Measurements from ENCODE around the gene ARID5B. TPM values are rescaled to one million over a fixed set of nuclear protein-coding genes. Genes with fewer than 3 reads are reported as not detected.

ARID5B gene
- total and polyA plus RNA-seq, 2 donors = 11.3 to 18.6 TPM

DNA sequence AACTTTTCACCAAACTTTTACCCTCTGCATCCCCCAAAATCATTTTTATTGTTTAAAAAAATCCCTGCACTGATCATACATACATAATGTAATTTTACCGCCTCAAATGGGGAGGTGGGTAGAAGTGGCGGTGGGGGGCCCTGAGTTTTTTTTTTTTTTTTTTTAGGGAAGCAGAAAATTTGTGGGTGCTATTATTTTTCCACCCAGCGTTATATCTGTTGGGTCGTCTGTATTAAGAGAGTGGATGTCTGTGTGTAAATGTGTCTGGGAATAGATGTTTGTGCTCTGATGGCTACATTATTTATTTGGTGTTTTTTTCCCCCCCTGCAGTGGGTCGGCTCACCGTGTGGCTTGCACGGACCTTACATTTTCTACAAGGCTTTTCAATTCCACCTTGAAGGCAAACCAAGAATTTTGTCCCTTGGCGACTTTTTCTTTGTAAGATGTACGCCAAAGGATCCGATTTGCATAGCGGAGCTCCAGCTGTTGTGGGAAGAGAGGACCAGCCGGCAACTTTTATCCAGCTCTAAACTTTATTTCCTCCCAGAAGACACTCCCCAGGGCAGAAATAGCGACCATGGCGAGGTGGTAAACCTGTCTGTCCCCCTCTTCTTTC is 438 bp downstream of the ARID5B start:
- H3K4me1 ChIP-seq (ENCODE audit: control insufficient read depth in 2 of 2, insufficient read depth in 2 of 2, low read length in 2 of 2) = peaks cover 5 to 26% of the 10 kb centered on the region in 2 donors
- H3K36me3 ChIP-seq (ENCODE audit: control insufficient read depth in 2 of 2, insufficient read depth in 2 of 2, low read length in 1 of 2) = peaks cover 0 to 5% of the 10 kb centered on the region in 2 donors
- peak overlapping the region; percentile 97 to 99 for H3K27ac ChIP-seq (ENCODE audit: low read depth in 1 of 2, low read length in 1 of 2)
- peak in 2 of 9 donors; percentile 54 for DNase-seq (ENCODE audit: low read depth in 6 of 9, low spot score in 9 of 9)
- H3K4me3 ChIP-seq (ENCODE audit: low read length in 2 of 2) = peak overlapping the region; percentile 75 to 91
- H3K27me3 ChIP-seq (ENCODE audit: control insufficient read depth in 2 of 2, insufficient read depth in 1 of 2, low read length in 1 of 2) = no peaks in the 10 kb centered on the region
- WGBS = under 1% methylated on average over 14 of the region's 14 CpGs
- no peaks in the 10 kb centered on the region for H3K9me3 ChIP-seq (ENCODE audit: control insufficient read depth in 2 of 2, insufficient read depth in 1 of 2, low read length in 1 of 2)

DNA sequence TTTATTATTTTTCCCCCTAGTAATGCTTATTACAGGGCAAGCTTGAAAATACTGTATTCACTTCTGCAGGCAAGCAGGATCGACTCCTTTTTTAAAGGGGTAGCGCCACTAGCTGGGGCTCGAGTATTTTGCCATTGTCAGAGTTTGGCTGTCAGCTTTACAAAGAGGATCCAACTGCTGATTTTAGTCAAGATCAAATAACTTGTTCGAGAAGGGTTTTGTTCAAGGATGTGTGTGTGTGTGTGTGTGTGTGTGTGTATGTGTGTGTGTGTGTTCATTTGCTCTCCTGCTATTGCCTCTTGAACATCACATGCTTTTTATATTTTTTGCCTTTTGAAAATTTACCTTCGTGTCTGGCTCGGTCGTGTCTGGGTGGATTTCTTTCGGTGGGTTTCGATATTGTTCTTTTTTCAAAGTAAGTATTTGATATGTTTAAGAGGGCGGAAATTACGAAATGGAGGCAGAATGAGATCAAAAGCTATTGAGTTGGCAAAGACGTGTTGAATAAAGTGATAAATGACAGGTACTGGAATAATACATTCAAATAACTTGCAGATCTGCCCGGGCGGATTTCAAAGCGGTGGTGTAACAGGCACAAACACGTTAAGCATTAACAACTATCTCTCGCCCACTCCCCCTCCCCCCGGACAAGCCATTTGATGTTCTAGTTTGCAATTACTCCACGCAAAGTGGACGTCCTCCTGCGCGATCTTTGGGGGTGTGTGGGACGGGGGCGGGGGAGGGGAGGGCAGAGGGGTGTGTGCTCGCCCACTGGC is 1.1 kb downstream of the ARID5B start:
- H3K27ac ChIP-seq (ENCODE audit: low read depth in 1 of 2, low read length in 1 of 2) = peak overlapping the region; percentile 97 to 99
- peaks cover 5 to 19% of the 10 kb centered on the region in 2 donors for H3K4me1 ChIP-seq (ENCODE audit: control insufficient read depth in 2 of 2, insufficient read depth in 2 of 2, low read length in 2 of 2)
- H3K27me3 ChIP-seq (ENCODE audit: control insufficient read depth in 2 of 2, insufficient read depth in 1 of 2, low read length in 1 of 2) = no peaks in the 10 kb centered on the region
- peaks cover 0 to 5% of the 10 kb centered on the region in 2 donors for H3K36me3 ChIP-seq (ENCODE audit: control insufficient read depth in 2 of 2, insufficient read depth in 2 of 2, low read length in 1 of 2)
- no peaks in the 10 kb centered on the region for H3K9me3 ChIP-seq (ENCODE audit: control insufficient read depth in 2 of 2, insufficient read depth in 1 of 2, low read length in 1 of 2)
- peak; percentile 61 to 92 (median 79) for DNase-seq (ENCODE audit: low read depth in 6 of 9, low spot score in 9 of 9)
- WGBS = under 1% methylated on average over 25 of the region's 25 CpGs
- H3K4me3 ChIP-seq (ENCODE audit: low read length in 2 of 2) = peak overlapping the region; percentile 75 to 91

DNA sequence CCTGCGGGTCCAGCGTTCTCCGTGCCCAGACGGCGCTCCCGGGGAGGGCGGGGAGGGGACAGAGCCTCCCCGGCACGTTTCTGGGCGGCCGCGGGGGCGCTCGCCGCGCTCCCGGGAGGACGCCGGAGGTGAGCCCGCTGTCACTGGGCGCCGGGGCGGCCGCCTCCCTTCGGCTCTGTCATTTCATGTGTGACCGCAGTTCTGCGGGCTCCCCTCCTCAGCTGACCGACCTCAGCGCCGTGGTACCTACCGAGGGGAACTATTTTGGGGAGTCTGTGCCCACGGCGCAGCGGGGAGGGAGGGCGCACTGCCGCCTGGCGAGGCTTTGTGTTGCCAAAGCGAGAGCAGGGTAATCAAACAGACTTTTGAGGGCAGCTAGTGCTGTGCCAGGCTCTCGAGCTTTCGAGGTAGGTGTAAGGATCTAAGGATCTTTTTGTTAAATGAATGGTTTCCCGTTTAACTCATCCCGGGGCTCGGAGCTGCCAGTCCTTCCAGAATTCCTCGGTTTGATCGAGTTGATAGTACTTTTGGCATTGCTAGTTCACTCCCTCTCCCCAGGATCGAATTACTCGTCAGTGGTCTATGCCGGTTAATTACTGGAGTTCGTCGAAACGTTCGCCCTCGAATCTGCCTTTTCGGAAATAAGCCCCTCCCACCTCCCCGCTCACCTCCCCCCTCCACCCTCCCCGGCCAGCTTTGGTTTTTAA is 1.9 kb downstream of the ARID5B start:
- peak overlapping the region; percentile 75 to 91 for H3K4me3 ChIP-seq (ENCODE audit: low read length in 2 of 2)
- no peaks in the 10 kb centered on the region for H3K27me3 ChIP-seq (ENCODE audit: control insufficient read depth in 2 of 2, insufficient read depth in 1 of 2, low read length in 1 of 2)
- peaks cover 0 to 5% of the 10 kb centered on the region in 2 donors for H3K36me3 ChIP-seq (ENCODE audit: control insufficient read depth in 2 of 2, insufficient read depth in 2 of 2, low read length in 1 of 2)
- H3K4me1 ChIP-seq (ENCODE audit: control insufficient read depth in 2 of 2, insufficient read depth in 2 of 2, low read length in 2 of 2) = peaks cover 5 to 12% of the 10 kb centered on the region in 2 donors
- DNase-seq (ENCODE audit: low read depth in 6 of 9, low spot score in 9 of 9) = peak; percentile 44 to 86 (median 67)
- no peaks in the 10 kb centered on the region for H3K9me3 ChIP-seq (ENCODE audit: control insufficient read depth in 2 of 2, insufficient read depth in 1 of 2, low read length in 1 of 2)
- WGBS = under 1% methylated on average over 56 of the region's 56 CpGs
- H3K27ac ChIP-seq (ENCODE audit: low read depth in 1 of 2, low read length in 1 of 2) = peak overlapping the region; percentile 97 to 99

DNA sequence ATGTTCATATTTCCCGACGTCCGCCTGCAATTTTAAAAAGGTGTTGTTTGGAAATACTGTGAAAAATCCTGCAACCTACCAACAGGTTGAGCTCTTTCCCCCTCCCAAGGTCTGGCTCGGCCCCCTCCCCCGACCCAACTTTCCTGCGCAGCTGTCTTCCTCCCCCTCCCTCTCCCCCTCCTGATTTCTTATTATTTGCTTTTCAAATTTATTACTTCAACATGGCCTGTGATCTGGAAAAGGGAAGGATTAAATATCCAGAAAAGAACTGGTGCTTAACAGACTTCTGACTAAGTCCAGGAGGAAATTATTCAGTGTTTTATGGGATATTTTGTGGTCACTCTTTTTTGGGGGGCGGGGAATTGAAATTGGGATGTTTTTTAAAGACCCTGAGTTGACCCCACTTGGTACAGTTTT is 2.4 kb downstream of the ARID5B start:
- peaks cover 5 to 8% of the 10 kb centered on the region in 2 donors for H3K4me1 ChIP-seq (ENCODE audit: control insufficient read depth in 2 of 2, insufficient read depth in 2 of 2, low read length in 2 of 2)
- H3K27ac ChIP-seq (ENCODE audit: low read depth in 1 of 2, low read length in 1 of 2) = peak overlapping the region; percentile 97 to 99
- H3K9me3 ChIP-seq (ENCODE audit: control insufficient read depth in 2 of 2, insufficient read depth in 1 of 2, low read length in 1 of 2) = no peaks in the 10 kb centered on the region
- DNase-seq (ENCODE audit: low read depth in 6 of 9, low spot score in 9 of 9) = no peak
- peak overlapping the region; percentile 75 to 91 for H3K4me3 ChIP-seq (ENCODE audit: low read length in 2 of 2)
- peaks cover 0 to 5% of the 10 kb centered on the region in 2 donors for H3K36me3 ChIP-seq (ENCODE audit: control insufficient read depth in 2 of 2, insufficient read depth in 2 of 2, low read length in 1 of 2)
- 10% methylated on average over 7 of the region's 7 CpGs for WGBS
- no peaks in the 10 kb centered on the region for H3K27me3 ChIP-seq (ENCODE audit: control insufficient read depth in 2 of 2, insufficient read depth in 1 of 2, low read length in 1 of 2)

DNA sequence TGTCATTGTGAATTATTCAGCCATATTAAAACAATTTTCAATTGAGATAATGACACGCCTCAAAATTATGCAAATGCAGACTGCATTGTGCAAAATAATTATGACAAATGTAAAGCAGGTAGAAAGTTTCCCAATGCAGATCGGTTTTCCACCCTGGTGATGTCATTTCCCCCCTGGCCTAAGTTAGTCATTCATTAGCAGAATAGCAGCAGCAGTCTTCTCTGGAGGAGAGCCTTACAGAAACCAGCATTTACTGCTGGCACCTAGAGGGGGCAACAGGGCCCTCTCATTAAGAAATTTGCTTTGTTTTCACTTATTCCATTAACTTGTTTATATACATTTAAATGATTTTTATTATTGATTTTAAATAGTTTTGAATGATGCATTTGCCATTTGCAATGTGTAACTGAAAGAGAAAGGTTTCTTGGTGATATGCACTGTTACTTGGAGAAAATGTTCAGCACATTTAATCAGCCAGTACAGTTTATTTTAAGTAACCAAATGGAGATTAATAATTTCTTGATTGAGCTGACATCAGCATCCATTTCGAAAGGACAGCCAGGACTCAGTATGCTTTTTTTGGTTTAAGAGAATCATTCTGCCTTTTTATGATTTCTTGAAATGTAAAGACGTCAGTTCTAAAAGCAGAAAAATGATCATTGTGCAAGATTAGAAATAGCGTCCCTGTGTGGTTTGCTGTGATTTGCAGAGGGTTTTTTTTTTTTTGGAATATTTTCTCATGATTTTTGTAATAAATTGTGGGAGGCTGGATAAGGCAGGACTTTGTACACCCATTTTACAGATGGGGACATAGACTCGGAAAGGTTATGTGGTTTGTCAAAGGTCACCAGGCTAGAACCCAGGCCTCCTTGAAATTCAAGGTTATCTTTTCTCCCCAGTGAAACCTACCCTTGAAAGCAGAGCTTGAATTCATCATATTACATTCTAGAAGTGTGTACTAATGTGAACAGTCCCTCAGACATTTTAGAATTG is 3.5 kb downstream of the ARID5B start:
- Histone ChIP-seq H3K9me3 (ENCODE audit: control insufficient read depth in 2 of 2, insufficient read depth in 1 of 2, low read length in 1 of 2) (no peaks in the 10 kb centered on the region), H3K4me1 (ENCODE audit: control insufficient read depth in 2 of 2, insufficient read depth in 2 of 2, low read length in 2 of 2) (peaks cover 3 to 6% of the 10 kb centered on the region in 2 donors), H3K27me3 (ENCODE audit: control insufficient read depth in 2 of 2, insufficient read depth in 1 of 2, low read length in 1 of 2) (no peaks in the 10 kb centered on the region), H3K36me3 (ENCODE audit: control insufficient read depth in 2 of 2, insufficient read depth in 2 of 2, low read length in 1 of 2) (peaks cover 0 to 9% of the 10 kb centered on the region in 2 donors), H3K27ac (ENCODE audit: low read depth in 1 of 2, low read length in 1 of 2) (peak overlapping the region; percentile 52 to 97), H3K4me3 (ENCODE audit: low read length in 2 of 2) (peak overlapping the region in 1 of 2 donors; percentile 75)
- DNase-seq (ENCODE audit: low read depth in 6 of 9, low spot score in 9 of 9) = peak in 3 of 9 donors; percentile 10 to 51 (median 14)
- 67% methylated on average over 6 of the region's 6 CpGs for WGBS

DNA sequence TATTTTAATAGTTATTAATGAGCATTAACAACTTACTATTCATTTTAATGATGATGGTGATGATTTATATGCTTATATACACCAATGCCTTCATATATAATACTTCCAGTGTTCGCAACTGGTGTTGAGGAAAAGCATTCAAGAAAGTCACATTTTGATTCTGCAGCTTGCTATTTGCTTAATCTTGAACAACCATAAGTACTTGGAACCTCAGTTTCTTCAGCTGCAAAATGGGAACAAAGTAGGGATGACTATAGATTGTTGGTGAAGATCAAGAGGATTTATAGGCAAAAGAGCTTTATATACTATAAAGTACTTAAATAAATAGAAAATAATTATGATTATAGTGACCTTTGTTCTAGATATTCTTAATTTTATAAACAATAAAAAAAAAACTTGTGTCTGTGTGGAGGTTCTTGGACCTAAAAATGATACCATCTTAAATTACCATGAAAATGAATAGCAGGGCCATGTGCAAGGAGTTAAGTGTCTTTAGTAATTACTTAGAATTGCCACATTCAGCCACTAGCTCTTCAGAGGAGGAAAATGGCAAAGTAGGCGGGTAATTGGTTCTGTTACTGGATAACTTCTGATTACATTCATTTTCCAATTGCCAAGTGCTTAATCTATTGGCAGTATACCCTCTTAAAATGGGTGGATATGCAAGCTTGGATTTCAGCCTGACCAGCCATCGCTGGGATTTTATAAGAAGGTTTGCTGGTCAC is 4.5 kb downstream of the ARID5B start:
- no peak overlapping the region for H3K27ac ChIP-seq (ENCODE audit: low read depth in 1 of 2, low read length in 1 of 2)
- H3K36me3 ChIP-seq (ENCODE audit: control insufficient read depth in 2 of 2, insufficient read depth in 2 of 2, low read length in 1 of 2) = peaks cover 0 to 17% of the 10 kb centered on the region in 2 donors
- H3K9me3 ChIP-seq (ENCODE audit: control insufficient read depth in 2 of 2, insufficient read depth in 1 of 2, low read length in 1 of 2) = no peaks in the 10 kb centered on the region
- no peak for DNase-seq (ENCODE audit: low read depth in 6 of 9, low spot score in 9 of 9)
- no peaks in the 10 kb centered on the region for H3K27me3 ChIP-seq (ENCODE audit: control insufficient read depth in 2 of 2, insufficient read depth in 1 of 2, low read length in 1 of 2)
- H3K4me1 ChIP-seq (ENCODE audit: control insufficient read depth in 2 of 2, insufficient read depth in 2 of 2, low read length in 2 of 2) = peaks cover 3 to 6% of the 10 kb centered on the region in 2 donors
- WGBS = 99% methylated on average over 3 of the region's 3 CpGs
- no peak overlapping the region for H3K4me3 ChIP-seq (ENCODE audit: low read length in 2 of 2)

DNA sequence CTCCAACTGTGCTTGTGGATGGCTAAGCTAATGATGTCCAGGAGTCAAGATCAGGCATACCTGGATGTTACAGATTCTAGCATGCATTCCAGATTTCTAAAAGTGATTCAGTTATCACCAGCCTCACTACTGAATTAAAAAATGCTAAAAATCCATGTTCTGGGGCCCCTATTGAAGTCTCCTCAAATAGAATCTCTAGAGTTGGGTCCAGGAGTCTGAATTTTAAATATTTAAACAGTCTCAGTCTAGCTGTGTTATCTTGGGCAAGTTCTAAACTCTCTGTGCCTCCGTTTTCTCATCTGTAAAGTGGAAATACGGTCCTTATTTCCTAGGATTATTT is 5.0 kb downstream of the ARID5B start:
- WGBS = 97% methylated on average over 2 of the region's 2 CpGs
- no peaks in the 10 kb centered on the region for H3K9me3 ChIP-seq (ENCODE audit: control insufficient read depth in 2 of 2, insufficient read depth in 1 of 2, low read length in 1 of 2)
- no peak for DNase-seq (ENCODE audit: low read depth in 6 of 9, low spot score in 9 of 9)
- peaks cover 3 to 7% of the 10 kb centered on the region in 2 donors for H3K4me1 ChIP-seq (ENCODE audit: control insufficient read depth in 2 of 2, insufficient read depth in 2 of 2, low read length in 2 of 2)
- H3K4me3 ChIP-seq (ENCODE audit: low read length in 2 of 2) = no peak overlapping the region
- H3K36me3 ChIP-seq (ENCODE audit: control insufficient read depth in 2 of 2, insufficient read depth in 2 of 2, low read length in 1 of 2) = peaks cover 0 to 17% of the 10 kb centered on the region in 2 donors
- H3K27me3 ChIP-seq (ENCODE audit: control insufficient read depth in 2 of 2, insufficient read depth in 1 of 2, low read length in 1 of 2) = no peaks in the 10 kb centered on the region
- H3K27ac ChIP-seq (ENCODE audit: low read depth in 1 of 2, low read length in 1 of 2) = no peak overlapping the region

DNA sequence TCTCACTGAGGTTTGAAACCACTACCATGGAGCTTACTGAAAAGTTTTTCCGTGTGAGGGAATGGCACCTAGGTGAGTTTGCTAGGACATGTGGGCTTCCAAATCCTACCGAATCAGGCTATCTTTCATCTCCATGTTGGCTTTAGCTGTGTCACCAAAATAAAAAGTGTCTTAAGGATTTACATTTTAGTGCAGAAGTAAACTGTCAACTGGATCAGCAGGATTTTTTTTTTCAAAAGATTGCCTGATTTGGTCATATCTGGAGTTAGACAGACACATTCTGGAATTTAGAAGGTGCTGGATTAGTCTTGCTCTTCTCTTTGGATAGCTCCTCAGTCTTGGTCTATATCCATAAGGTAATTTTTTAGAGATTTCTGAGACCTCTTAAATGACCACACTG is 5.5 kb downstream of the ARID5B start:
- H3K4me1 ChIP-seq (ENCODE audit: control insufficient read depth in 2 of 2, insufficient read depth in 2 of 2, low read length in 2 of 2) = peaks cover 3 to 10% of the 10 kb centered on the region in 2 donors
- no peak overlapping the region for H3K4me3 ChIP-seq (ENCODE audit: low read length in 2 of 2)
- peaks cover 0 to 17% of the 10 kb centered on the region in 2 donors for H3K36me3 ChIP-seq (ENCODE audit: control insufficient read depth in 2 of 2, insufficient read depth in 2 of 2, low read length in 1 of 2)
- no peak overlapping the region for H3K27ac ChIP-seq (ENCODE audit: low read depth in 1 of 2, low read length in 1 of 2)
- no peaks in the 10 kb centered on the region for H3K27me3 ChIP-seq (ENCODE audit: control insufficient read depth in 2 of 2, insufficient read depth in 1 of 2, low read length in 1 of 2)
- no peaks in the 10 kb centered on the region for H3K9me3 ChIP-seq (ENCODE audit: control insufficient read depth in 2 of 2, insufficient read depth in 1 of 2, low read length in 1 of 2)
- no peak for DNase-seq (ENCODE audit: low read depth in 6 of 9, low spot score in 9 of 9)
- WGBS = 98% methylated on average over 2 of the region's 2 CpGs

Data from thymus (tissue), 11 donors.